Neural cell (in vitro differentiated cells): Measurements from ENCODE around the gene STK40. TPM values are rescaled to one million over a fixed set of nuclear protein-coding genes. Genes with fewer than 3 reads are reported as not detected.

Source experiments
- H2AFZ ChIP-seq: fragments of 200-600, 300-800 bp; sonication (generic), shearing (Covaris generic); 2 replicates; pipeline ENCODE4 v1.6.0; 2014; ENCODE audit warnings: low read depth, mild to moderate bottlenecking, antibody characterized with exemption, low read length, moderate library complexity
- H3F3A ChIP-seq: fragments of 200-600 bp; shearing (Covaris generic); 2 replicates; pipeline ENCODE4 v1.6.1; 2016; ENCODE audit warnings: mild to moderate bottlenecking, moderate library complexity, mixed read lengths, antibody characterized with exemption, low read length; ENCODE audit not compliant: insufficient read depth, poor library complexity, severe bottlenecking
- H3K27ac ChIP-seq: fragments of 200-600, 300-800 bp; sonication (generic), shearing (Covaris generic); 2 replicates; pipeline ENCODE4 v1.5.1; 2014; ENCODE audit warnings: mild to moderate bottlenecking, low read length, moderate library complexity
- H3K27me3 ChIP-seq: fragments of 300-800, 200-600 bp; sonication (generic), shearing (Covaris generic); 2 replicates; pipeline ENCODE4 v1.6.0; 2014; ENCODE audit warnings: mild to moderate bottlenecking, low read depth, low read length, moderate library complexity; ENCODE audit not compliant: insufficient read depth
- H3K36me3 ChIP-seq: fragments of 300-800, 200-600 bp; sonication (generic), shearing (Covaris generic); 2 replicates; pipeline ENCODE4 v1.5.1; 2014; ENCODE audit warnings: mild to moderate bottlenecking, antibody characterized with exemption, low read length, moderate library complexity; ENCODE audit not compliant: insufficient read depth
- H3K4me2 ChIP-seq: fragments of 300-800, 200-600 bp; sonication (generic), shearing (Covaris generic); 2 replicates; pipeline ENCODE4 v1.6.0; 2014; ENCODE audit warnings: mild to moderate bottlenecking, low read length
- H3K4me3 ChIP-seq: fragments of 300-800, 200-600 bp; sonication (generic), shearing (Covaris generic); 2 replicates; pipeline ENCODE4 v1.5.1; 2014; ENCODE audit warnings: mild to moderate bottlenecking, low read length, moderate library complexity
- H3K79me2 ChIP-seq: fragments of 200-600 bp; shearing (Covaris generic); replicated peaks from 2 replicates; pipeline ENCODE4 v1.6.0; 2014; ENCODE audit warnings: mild to moderate bottlenecking, low read length, moderate library complexity; ENCODE audit not compliant: insufficient read depth
- H3K9ac ChIP-seq: fragments of 300-800, 200-600 bp; sonication (generic), shearing (Covaris generic); 2 replicates; pipeline ENCODE4 v1.6.1; 2016; ENCODE audit warnings: mild to moderate bottlenecking, low read length, mixed read lengths
- H3K9me2 ChIP-seq: fragments of 200-600 bp; shearing (Covaris generic); 2 replicates; pipeline ENCODE4 v1.6.1; 2016; ENCODE audit warnings: mild to moderate bottlenecking, low read length, mixed read lengths; ENCODE audit not compliant: insufficient read depth
- H3K9me3 ChIP-seq: fragments of 200-600, 300-800 bp; sonication (generic), shearing (Covaris generic); 2 replicates; pipeline ENCODE4 v1.6.1; 2016; ENCODE audit warnings: mild to moderate bottlenecking, mixed run types, low read length, moderate library complexity, mixed read lengths
- H4K20me1 ChIP-seq: fragments of 200-600 bp; shearing (Covaris generic); 2 replicates; pipeline ENCODE4 v1.6.1; 2016; ENCODE audit warnings: mild to moderate bottlenecking, mixed run types; ENCODE audit not compliant: insufficient read depth
- EP300 ChIP-seq: fragments of 450-650 bp; conservative IDR thresholded peaks from 2 replicates; pipeline ENCODE4 v1.6.1; 2014; ENCODE audit warnings: antibody characterized with exemption, mild to moderate bottlenecking, moderate library complexity; ENCODE audit not compliant: poor library complexity, severe bottlenecking
- EZH2 ChIP-seq: fragments of 200-600, 300-800 bp; shearing (Covaris generic), sonication (generic); IDR thresholded peaks from 2 replicates; pipeline ENCODE4 v1.6.1; 2014; ENCODE audit warnings: antibody characterized with exemption, low read length, borderline replicate concordance, mild to moderate bottlenecking; ENCODE audit not compliant: insufficient read depth, poor library complexity, severe bottlenecking
- MXI1 ChIP-seq: fragments of 450-650 bp; conservative IDR thresholded peaks from 2 replicates; pipeline ENCODE4 v1.6.1; 2014; ENCODE audit warnings: antibody characterized with exemption, mild to moderate bottlenecking; ENCODE audit not compliant: poor library complexity, severe bottlenecking
- POLR2AphosphoS5 ChIP-seq: IDR thresholded peaks from 2 replicates; pipeline ENCODE4 v1.6.1; 2012
- RAD21 ChIP-seq: fragments of 450-650 bp; conservative IDR thresholded peaks from 2 replicates; pipeline ENCODE4 v1.6.1; 2014; ENCODE audit warnings: antibody characterized with exemption, mild to moderate bottlenecking, moderate library complexity
- REST ChIP-seq: IDR thresholded peaks from 2 replicates; pipeline ENCODE4 v1.6.1; 2012; ENCODE audit warnings: borderline replicate concordance
- SMC3 ChIP-seq: fragments of 450-650 bp; conservative IDR thresholded peaks from 2 replicates; pipeline ENCODE4 v1.6.1; 2014; ENCODE audit warnings: antibody characterized with exemption, mild to moderate bottlenecking, moderate library complexity; ENCODE audit not compliant: poor library complexity
- TAF1 ChIP-seq: IDR thresholded peaks from 2 replicates; pipeline ENCODE4 v1.6.1; 2012; ENCODE audit warnings: low read depth
- polyA plus RNA-seq: library from polyadenylated mRNA; depleted of rRNA; stranded (reverse); fragments of >200 nt; gene quantifications from 2 replicates; pipeline ENCODE4 v1.2.3, GENCODE V29; 2014
- TF ChIP-seq, protein P1 (sequence below): fragments of 450-650 bp; IDR thresholded peaks from 2 replicates; pipeline ENCODE4 v1.5.1; 2014; ENCODE audit warnings: antibody characterized with exemption, mild to moderate bottlenecking, moderate library complexity; ENCODE audit not compliant: poor library complexity, severe bottlenecking

Gene STK40
- polyA plus RNA-seq, 1 donor from 2014 or later: 8.4 TPM

- Histone ChIP-seq H3K27ac (no peak within 1 kb of the TSS), H3K9ac (no peak within 1 kb of the TSS), H4K20me1 (no peaks in the 10 kb centered on the region), H3K36me3 (no peaks in the 10 kb centered on the region), H3K79me2 (no peaks in the 10 kb centered on the region), H3K9me2 (no peaks in the 10 kb centered on the region), H3K4me2 (no peak within 1 kb of the TSS), H2AFZ (no peak within 1 kb of the TSS), H3F3A (no peaks in the 10 kb centered on the region), H3K4me3 (peak within 1 kb of the TSS; percentile 45), H3K9me3 (no peaks in the 10 kb centered on the region), H3K27me3 (peaks cover 37% of the 10 kb centered on the region)
- no peak for TF ChIP-seq MXI1
- no peak for TF ChIP-seq EP300
- TF ChIP-seq, protein P1, sequence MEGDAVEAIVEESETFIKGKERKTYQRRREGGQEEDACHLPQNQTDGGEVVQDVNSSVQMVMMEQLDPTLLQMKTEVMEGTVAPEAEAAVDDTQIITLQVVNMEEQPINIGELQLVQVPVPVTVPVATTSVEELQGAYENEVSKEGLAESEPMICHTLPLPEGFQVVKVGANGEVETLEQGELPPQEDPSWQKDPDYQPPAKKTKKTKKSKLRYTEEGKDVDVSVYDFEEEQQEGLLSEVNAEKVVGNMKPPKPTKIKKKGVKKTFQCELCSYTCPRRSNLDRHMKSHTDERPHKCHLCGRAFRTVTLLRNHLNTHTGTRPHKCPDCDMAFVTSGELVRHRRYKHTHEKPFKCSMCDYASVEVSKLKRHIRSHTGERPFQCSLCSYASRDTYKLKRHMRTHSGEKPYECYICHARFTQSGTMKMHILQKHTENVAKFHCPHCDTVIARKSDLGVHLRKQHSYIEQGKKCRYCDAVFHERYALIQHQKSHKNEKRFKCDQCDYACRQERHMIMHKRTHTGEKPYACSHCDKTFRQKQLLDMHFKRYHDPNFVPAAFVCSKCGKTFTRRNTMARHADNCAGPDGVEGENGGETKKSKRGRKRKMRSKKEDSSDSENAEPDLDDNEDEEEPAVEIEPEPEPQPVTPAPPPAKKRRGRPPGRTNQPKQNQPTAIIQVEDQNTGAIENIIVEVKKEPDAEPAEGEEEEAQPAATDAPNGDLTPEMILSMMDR: no peak
- TF ChIP-seq EZH2: no peak
- TF ChIP-seq RAD21: no peak
- no peak for TF ChIP-seq SMC3
- TF ChIP-seq TAF1: no peak
- no peak for TF ChIP-seq REST
- no peak for TF ChIP-seq POLR2AphosphoS5
These were observed 61.9 kb downstream of the STK40 start, which contains the start of gene EVA1B for GRCh38 chr1:36323636-36324352. Gene EVA1B, minus strand, starts transcription at chr1:36323645. Its CDS starts 608 bp downstream, at chr1:36323037.

- Histone ChIP-seq H3K27me3 (peaks cover 37% of the 10 kb centered on the region), H3K27ac (no peak overlapping the region), H4K20me1 (no peaks in the 10 kb centered on the region), H3K4me2 (no peak overlapping the region), H2AFZ (no peak overlapping the region), H3F3A (no peaks in the 10 kb centered on the region), H3K9ac (no peak overlapping the region), H3K9me2 (no peaks in the 10 kb centered on the region), H3K9me3 (no peaks in the 10 kb centered on the region), H3K36me3 (no peaks in the 10 kb centered on the region), H3K4me3 (peak overlapping the region; percentile 45), H3K79me2 (no peaks in the 10 kb centered on the region)
- TF ChIP-seq, protein P1: no peak
- no peak for TF ChIP-seq SMC3
- TF ChIP-seq EZH2: no peak
- no peak for TF ChIP-seq MXI1
- TF ChIP-seq POLR2AphosphoS5: no peak
- TF ChIP-seq RAD21: no peak
- no peak for TF ChIP-seq REST
- TF ChIP-seq EP300: no peak
- TF ChIP-seq TAF1: no peak
These were observed 62.7 kb downstream of the STK40 start for GRCh38 chr1:36322786-36323635.
